Measurements from ENCODE around the gene PELI1.

Gene PELI1

DNA sequence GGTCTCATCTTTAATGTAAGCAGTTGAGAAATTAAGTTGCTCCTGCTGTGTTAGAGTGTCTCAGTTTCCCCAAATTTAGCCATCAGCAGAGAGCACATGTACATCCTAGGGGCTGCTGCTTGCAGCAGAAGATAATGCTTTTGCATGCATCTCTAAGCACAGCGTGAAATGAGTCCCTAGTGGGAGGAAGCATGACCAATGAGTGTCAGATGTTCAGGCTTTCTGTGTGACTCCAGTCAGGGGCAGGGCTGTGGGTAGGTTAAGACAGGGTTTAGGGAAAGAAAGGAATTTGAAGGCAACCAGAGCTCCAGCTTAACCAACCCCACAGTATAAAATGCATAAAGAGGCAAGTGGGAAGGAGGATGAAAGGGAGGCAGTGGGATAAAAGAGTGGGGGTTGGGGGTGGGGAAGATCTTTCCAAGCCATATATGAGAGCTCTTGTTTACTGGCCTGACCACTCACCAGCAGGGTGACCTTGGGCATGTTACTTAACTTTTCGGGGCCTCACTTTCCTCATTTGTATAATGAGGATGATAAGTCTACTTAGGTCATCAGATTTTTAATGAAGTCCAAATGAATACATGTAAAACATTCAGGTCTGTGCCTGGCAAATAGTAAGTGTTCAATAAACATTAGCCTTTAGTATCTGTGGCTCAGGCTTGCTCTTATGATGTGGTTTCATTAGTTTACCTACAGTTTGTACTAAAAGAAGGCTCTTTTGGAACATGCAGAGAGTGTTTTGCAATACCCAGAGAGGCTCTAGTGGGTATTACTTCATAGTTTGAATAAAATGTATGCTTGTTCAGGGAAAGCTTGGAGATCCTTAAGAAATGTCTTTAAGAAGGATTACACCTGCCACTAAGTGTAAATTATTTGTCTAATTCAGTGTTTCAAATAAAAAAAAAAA is 42.7 kb upstream of the PELI1 start:
- no peak overlapping the region for H3K4me3 ChIP-seq (replicated peaks in 1 of 2; ENCODE audit: low read depth in 2 of 2, low read length in 2 of 2)
- TF ChIP-seq, protein P1, sequence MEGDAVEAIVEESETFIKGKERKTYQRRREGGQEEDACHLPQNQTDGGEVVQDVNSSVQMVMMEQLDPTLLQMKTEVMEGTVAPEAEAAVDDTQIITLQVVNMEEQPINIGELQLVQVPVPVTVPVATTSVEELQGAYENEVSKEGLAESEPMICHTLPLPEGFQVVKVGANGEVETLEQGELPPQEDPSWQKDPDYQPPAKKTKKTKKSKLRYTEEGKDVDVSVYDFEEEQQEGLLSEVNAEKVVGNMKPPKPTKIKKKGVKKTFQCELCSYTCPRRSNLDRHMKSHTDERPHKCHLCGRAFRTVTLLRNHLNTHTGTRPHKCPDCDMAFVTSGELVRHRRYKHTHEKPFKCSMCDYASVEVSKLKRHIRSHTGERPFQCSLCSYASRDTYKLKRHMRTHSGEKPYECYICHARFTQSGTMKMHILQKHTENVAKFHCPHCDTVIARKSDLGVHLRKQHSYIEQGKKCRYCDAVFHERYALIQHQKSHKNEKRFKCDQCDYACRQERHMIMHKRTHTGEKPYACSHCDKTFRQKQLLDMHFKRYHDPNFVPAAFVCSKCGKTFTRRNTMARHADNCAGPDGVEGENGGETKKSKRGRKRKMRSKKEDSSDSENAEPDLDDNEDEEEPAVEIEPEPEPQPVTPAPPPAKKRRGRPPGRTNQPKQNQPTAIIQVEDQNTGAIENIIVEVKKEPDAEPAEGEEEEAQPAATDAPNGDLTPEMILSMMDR (IDR thresholded peaks at IDR 0.05; ENCODE audit: low read depth, low read length), result no peak
- peak; percentile 41 to 44 for DNase-seq (ENCODE audit: low read depth in 2 of 2)

- TF ChIP-seq, protein P1 (IDR thresholded peaks at IDR 0.05; ENCODE audit: low read depth, low read length), result no peak
- no peak for DNase-seq (ENCODE audit: low read depth in 2 of 2)
- H3K4me3 ChIP-seq (replicated peaks in 1 of 2; ENCODE audit: low read depth in 2 of 2, low read length in 2 of 2), result no peak overlapping the region
Measured at GRCh38 chr2:64179582-64180321, 35.5 kb upstream of the PELI1 start.

DNA sequence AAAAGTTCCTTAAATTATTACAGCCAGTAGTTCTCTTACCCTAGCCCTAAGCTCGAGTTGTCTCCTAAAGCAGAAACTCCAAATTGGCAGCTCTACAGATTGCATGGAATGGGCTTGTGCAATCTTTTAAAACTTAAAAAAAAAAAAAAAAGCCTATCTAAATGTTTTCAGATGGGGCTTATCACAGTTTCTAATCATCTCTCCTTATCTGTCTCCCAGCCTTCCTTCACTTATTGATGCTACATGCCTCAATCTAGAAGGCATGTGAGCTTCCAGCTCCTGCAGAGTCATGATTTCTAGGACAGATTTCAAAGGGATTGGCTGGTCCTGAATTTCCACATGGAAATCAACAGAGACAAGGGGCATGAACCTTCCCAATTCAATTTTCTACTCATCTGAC is 33.1 kb upstream of the PELI1 start:
- peak in 1 of 2 donors; percentile 66 for DNase-seq (ENCODE audit: low read depth in 2 of 2)
- no peak overlapping the region for H3K4me3 ChIP-seq (replicated peaks in 1 of 2; ENCODE audit: low read depth in 2 of 2, low read length in 2 of 2)
- TF ChIP-seq, protein P1 (IDR thresholded peaks at IDR 0.05; ENCODE audit: low read depth, low read length), result no peak

DNA sequence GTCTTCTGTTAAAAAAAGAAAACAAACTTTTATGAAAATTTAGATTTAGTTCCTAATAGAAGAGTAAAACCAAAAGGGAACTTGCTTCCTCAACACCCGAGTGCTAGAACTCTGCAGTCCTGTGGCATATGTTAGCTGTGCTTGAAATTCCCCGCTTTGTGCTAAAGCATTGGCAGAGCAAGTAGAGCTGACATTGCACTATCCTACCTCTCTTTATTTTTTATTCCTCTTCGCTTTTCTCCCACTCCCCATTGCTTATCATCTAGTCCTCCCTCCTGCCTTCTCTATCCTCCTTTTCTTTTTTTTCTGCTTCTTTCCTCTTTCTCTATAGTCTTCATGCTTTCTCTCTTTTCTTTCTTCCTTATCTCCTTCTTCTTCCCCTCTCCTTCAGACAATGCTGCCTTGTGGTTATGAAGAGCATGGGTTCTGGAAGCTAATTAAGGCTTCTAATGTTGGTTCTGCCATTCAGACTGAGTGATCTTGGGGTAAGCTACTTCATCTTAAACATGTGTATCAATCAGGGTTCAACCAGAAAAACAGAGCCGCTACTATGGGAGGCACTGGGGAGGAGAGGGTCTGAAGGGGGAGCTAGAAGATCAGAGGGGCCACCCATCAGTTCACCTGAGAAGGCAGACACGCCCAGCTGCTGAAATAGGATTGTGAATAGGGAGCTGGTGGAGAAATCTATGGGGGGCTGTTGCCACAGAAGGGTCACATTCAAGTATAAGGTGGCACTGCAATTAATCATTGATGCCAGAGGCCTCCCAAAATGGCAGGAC is 31.4 kb upstream of the PELI1 start:
- no peak overlapping the region for H3K4me3 ChIP-seq (replicated peaks in 1 of 2; ENCODE audit: low read depth in 2 of 2, low read length in 2 of 2)
- DNase-seq (ENCODE audit: low read depth in 2 of 2), result no peak
- TF ChIP-seq, protein P1 (IDR thresholded peaks at IDR 0.05; ENCODE audit: low read depth, low read length), result no peak

DNA sequence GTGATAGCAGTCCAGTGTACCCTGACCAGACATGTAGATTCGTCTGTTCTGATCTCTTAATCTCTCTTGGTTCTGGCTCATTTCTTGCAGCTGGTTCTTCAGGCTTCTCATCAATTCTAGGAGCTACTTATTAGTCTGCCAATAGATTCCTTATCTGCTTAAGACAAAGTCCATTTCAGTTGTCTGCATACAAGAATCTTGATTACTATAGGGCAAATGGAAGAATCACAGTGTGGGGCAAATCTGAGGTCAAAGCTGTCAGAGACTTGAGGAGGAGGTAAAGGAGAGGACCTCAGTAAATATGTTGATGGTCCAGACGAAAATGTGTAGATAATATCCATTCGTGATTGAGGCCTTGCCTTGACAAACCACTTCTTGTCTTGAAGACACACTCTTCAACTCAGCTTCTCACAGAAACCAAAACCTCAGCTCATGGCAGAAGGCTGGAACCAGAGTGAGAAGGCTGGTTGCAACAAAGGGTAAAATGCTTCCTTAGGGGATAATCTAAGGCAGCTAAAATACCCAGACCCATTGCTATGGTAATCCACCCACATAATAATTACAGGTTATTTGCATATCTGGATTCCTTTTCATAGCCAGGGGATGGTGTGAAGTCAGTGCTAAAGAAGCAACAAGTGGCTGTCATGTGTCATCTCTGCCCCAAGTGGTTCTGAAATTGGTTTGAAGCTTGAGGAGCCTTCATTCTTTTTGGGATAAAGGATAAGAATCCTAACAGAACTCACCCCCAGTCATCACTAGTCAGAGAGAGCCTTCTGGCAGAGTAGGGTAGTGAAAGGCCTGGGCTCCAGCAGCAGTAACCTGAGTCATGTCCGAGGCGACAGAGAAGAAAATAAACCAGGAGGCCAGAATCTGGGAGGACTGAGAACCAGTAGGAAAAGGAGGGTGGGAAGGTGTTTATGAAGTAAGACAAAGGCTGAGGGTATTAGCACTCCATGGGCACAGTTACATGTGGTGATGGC is 29.2 kb upstream of the PELI1 start:
- no peak for DNase-seq (ENCODE audit: low read depth in 2 of 2)
- TF ChIP-seq, protein P1 (IDR thresholded peaks at IDR 0.05; ENCODE audit: low read depth, low read length), result no peak

More for the DNA sequence above, 29.2 kb upstream of the PELI1 start:
- H3K4me3 ChIP-seq (replicated peaks in 1 of 2; ENCODE audit: low read depth in 2 of 2, low read length in 2 of 2), result no peak overlapping the region

Measured in cardiac fibroblast (primary cell).